ENCODE measurements around the gene MLLT1.

DNA sequence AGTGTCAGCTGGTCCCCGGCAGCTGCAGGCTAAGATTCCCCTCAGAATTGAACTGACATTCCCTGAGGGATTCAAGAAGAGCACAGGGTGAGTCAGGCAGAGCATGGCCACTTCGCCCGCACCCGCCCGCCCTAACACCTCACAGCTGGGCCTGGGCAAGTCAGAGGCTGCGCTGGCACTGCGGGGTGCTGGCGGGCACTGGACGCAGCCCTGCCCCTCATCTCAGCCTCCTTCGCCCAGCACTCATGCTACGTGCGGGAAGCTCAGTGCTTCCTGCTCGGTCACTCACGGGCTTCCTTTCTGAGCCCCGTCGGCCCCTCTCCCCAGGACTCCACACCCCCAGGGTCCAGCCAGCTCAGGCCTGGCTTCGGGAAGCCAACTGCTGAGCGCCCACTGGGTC, 56.9 kb downstream of the MLLT1 start:
- TF ChIP-seq EZH2 (IDR thresholded peaks at IDR 0.05) (no peak), POLR2AphosphoS5 (IDR thresholded peaks at IDR 0.05; ENCODE audit: borderline replicate concordance, low read depth, low read length) (no peak), FOXP2 (optimal IDR thresholded peaks at IDR 0.05; ENCODE audit: control extremely low read depth, extremely low read length, insufficient read depth) (no peak)

Data from SK-N-MC (cell line).